Lung (tissue), 12 donors: ENCODE results near the gene SLC25A3. TPM values are rescaled to one million over a fixed set of nuclear protein-coding genes. Genes with fewer than 3 reads are reported as not detected.

Source experiments
- ATAC-seq: fragments of 200-7000 bp; cut with Tn5 transposase; one replicate; pipeline ENCODE4 v1.9.1; 2020; ENCODE audit warnings: moderate number of reproducible peaks; ENCODE audit not compliant: insufficient read depth, low FRiP score
- DNase-seq, 3 donors: peaks; one replicate each; pipeline ENCODE4 v3.0.0-alpha.2; 2013 to 2017
- H3K27ac ChIP-seq, 2 donors: one replicate each; pipeline ENCODE4 v1.5.1; 2013; ENCODE audit warnings: mild to moderate bottlenecking in 2 of 2, moderate library complexity in 2 of 2, control low read depth in 1 of 2, inconsistent platforms in 1 of 2, low read depth in 1 of 2, low read length in 1 of 2
- H3K27me3 ChIP-seq, 3 donors: one replicate each; pipeline ENCODE4 v1.5.1; 2013; ENCODE audit warnings: low read length in 2 of 3; ENCODE audit not compliant: control insufficient read depth in 3 of 3, insufficient read depth in 3 of 3
- H3K36me3 ChIP-seq, 4 donors: one replicate each; pipeline ENCODE4 v1.5.1; 2013; ENCODE audit warnings: low read length in 4 of 4, mild to moderate bottlenecking in 1 of 4, moderate library complexity in 1 of 4; ENCODE audit not compliant: control insufficient read depth in 4 of 4, insufficient read depth in 4 of 4
- H3K4me1 ChIP-seq, 5 donors: one replicate each; pipeline ENCODE4 v1.5.1; 2013; ENCODE audit warnings: low read length in 5 of 5, mild to moderate bottlenecking in 2 of 5, moderate library complexity in 1 of 5; ENCODE audit not compliant: control insufficient read depth in 5 of 5, insufficient read depth in 5 of 5
- H3K4me3 ChIP-seq: one replicate; pipeline ENCODE4 v1.5.1; 2013; ENCODE audit warnings: mild to moderate bottlenecking, control low read depth, moderate library complexity
- H3K9ac ChIP-seq, 2 donors: one replicate each; pipeline ENCODE4 v1.5.1; 2013; ENCODE audit warnings: low read length in 2 of 2, control low read depth in 1 of 2; ENCODE audit not compliant: insufficient read depth in 1 of 2
- H3K9me3 ChIP-seq, 4 donors: one replicate each; pipeline ENCODE4 v1.5.1; 2013; ENCODE audit warnings: low read length in 3 of 4, mild to moderate bottlenecking in 1 of 4, moderate library complexity in 1 of 4; ENCODE audit not compliant: control insufficient read depth in 4 of 4, insufficient read depth in 3 of 4
- CTCF ChIP-seq: IDR thresholded peaks from 2 replicates; pipeline ENCODE4 v1.5.1; 2012; ENCODE audit warnings: mild to moderate bottlenecking; ENCODE audit errors: control extremely low read depth, extremely low read depth
- WGBS, 2 donors: extraction: QIAGEN DNeasy Blood & Tissue Kit; methylation state at CpG; one replicate each; pipeline ENCODE4 v1.1.7; 2013; 5-methylcytosine and 5-hydroxymethylcytosine counted together
- polyA plus RNA-seq, 2 donors: library from polyadenylated mRNA; stranded (reverse); fragments of 200-250 nt; gene quantifications; one replicate each; pipeline ENCODE4 v1.2.1, GENCODE V29; 2013
- total RNA-seq, 2 donors: library from RNA; depleted of rRNA in 1 of 2; stranded (reverse); fragments of >200 nt in 1 of 2; gene quantifications; one replicate each; pipeline ENCODE4 v1.2.1, GENCODE V29; 2014 to 2021
- donor health status: control.
- donor health status: control.
- donor health status: Bipolar disorder and iron deficiency.
- donor health status: healthy.
- donor health status: DM: yes; HTN: yes; CAD: no.

The SLC25A3 gene
- total and polyA plus RNA-seq, 4 donors, result 331 to 575 (median 369) TPM

GRCh38 chr12:98610596-98610995 is 17.1 kb downstream of the SLC25A3 start:
- Histone ChIP-seq H3K4me1 (peaks cover 0 to 2% (median 0%) of the 10 kb centered on the region in 5 donors), H3K27ac (no peak overlapping the region), H3K9me3 (no peaks in the 10 kb centered on the region), H3K27me3 (no peaks in the 10 kb centered on the region), H3K9ac (no peak overlapping the region), H3K36me3 (peaks cover 0 to 2% (median 0%) of the 10 kb centered on the region in 4 donors), H3K4me3 (no peak overlapping the region)
- no peak for TF ChIP-seq CTCF
- ATAC-seq, result no peak
- 100% methylated on average over 2 of the region's 2 CpGs for WGBS, 2 donors
- no peak for DNase-seq

- H3K4me1 ChIP-seq, result peaks cover 0 to 2% (median 0%) of the 10 kb centered on the region in 5 donors
- ATAC-seq, result no peak
- no peak overlapping the region for H3K27ac ChIP-seq
- H3K27me3 ChIP-seq, result no peaks in the 10 kb centered on the region
- no peak for DNase-seq
- no peak overlapping the region for H3K9ac ChIP-seq
- no peaks in the 10 kb centered on the region for H3K9me3 ChIP-seq
- WGBS, 2 donors, result 55 to 67% methylated on average over 5 of the region's 5 CpGs
- no peak for TF ChIP-seq CTCF
- H3K36me3 ChIP-seq, result no peaks in the 10 kb centered on the region
- no peak overlapping the region for H3K4me3 ChIP-seq
Observed at GRCh38 chr12:98612696-98613334, 19.3 kb downstream of the SLC25A3 start.

GRCh38 chr12:98618952-98619351 is 25.5 kb downstream of the SLC25A3 start:
- DNase-seq, result peak in 1 of 3 donors; percentile 32
- Histone ChIP-seq H3K9ac (no peak overlapping the region), H3K4me1 (no peaks in the 10 kb centered on the region), H3K36me3 (no peaks in the 10 kb centered on the region), H3K27me3 (no peaks in the 10 kb centered on the region), H3K4me3 (no peak overlapping the region), H3K27ac (no peak overlapping the region), H3K9me3 (no peaks in the 10 kb centered on the region)
- TF ChIP-seq CTCF, result no peak
- ATAC-seq, result no peak
- WGBS, 2 donors, result 27 to 40% methylated on average over 4 of the region's 4 CpGs
